ENCODE data around the gene CEP164.
"Not testable (repeated sequence)": the region's sequence is repeated elsewhere in the genome, so short reads cannot be mapped to it uniquely, and the experiment has no call there.

DNA sequence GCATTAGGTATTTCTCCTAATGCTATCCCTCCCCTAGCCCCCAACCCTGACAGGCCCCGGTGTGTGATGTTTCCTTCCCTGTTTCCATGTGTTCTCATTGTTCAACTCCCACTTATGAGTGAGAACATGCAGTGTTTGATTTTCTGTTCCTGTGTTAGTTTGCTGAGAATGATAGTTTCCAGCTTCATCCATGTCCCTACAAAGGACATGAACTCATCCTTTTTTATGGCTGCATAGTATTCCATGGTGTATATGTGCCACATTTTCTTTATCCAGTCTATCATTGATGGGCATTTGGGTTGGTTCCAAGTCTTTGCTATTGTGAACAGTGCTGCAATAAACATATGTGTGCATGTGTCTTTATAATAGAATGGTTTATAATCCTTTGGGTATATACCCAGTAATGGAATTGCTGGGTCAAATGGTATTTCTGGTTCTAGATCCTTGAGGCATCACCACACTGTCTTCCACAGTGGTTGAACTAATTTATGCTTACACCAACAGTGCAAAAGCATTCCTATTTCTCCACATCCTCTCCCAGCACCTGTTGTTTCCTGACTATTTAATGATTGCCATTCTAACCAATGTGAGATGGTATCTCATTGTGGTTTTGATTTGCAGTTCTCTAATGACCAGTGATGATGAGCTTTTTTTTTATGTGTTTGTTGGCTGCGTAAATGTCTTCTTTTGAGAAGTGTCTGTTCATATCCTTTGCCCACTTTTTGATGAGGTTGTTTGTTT lies 71.6 kb downstream of the CEP164 start:
- TF ChIP-seq ZNF121 (CRISPR knock-in tag; conservative IDR thresholded peaks at IDR 0.05); CBX3 (IDR thresholded peaks at IDR 0.05; ENCODE audit: borderline replicate concordance in 1 of 2, low read length in 2 of 2); ZNF75A (CRISPR knock-in tag; IDR thresholded peaks at IDR 0.05); MTF1 (CRISPR knock-in tag; IDR thresholded peaks at IDR 0.05; ENCODE audit: borderline replicate concordance); MAFF (IDR thresholded peaks at IDR 0.05; ENCODE audit: low read length): not testable (repeated sequence)
- TF ChIP-seq, protein P1, sequence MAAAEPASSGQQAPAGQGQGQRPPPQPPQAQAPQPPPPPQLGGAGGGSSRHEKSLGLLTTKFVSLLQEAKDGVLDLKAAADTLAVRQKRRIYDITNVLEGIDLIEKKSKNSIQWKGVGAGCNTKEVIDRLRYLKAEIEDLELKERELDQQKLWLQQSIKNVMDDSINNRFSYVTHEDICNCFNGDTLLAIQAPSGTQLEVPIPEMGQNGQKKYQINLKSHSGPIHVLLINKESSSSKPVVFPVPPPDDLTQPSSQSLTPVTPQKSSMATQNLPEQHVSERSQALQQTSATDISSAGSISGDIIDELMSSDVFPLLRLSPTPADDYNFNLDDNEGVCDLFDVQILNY (CRISPR knock-in tag; IDR thresholded peaks at IDR 0.05) = not testable (repeated sequence)
- TF ChIP-seq, protein P2, sequence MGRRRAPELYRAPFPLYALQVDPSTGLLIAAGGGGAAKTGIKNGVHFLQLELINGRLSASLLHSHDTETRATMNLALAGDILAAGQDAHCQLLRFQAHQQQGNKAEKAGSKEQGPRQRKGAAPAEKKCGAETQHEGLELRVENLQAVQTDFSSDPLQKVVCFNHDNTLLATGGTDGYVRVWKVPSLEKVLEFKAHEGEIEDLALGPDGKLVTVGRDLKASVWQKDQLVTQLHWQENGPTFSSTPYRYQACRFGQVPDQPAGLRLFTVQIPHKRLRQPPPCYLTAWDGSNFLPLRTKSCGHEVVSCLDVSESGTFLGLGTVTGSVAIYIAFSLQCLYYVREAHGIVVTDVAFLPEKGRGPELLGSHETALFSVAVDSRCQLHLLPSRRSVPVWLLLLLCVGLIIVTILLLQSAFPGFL (CRISPR knock-in tag; IDR thresholded peaks at IDR 0.05) = not testable (repeated sequence)
- TF ChIP-seq, protein P3, sequence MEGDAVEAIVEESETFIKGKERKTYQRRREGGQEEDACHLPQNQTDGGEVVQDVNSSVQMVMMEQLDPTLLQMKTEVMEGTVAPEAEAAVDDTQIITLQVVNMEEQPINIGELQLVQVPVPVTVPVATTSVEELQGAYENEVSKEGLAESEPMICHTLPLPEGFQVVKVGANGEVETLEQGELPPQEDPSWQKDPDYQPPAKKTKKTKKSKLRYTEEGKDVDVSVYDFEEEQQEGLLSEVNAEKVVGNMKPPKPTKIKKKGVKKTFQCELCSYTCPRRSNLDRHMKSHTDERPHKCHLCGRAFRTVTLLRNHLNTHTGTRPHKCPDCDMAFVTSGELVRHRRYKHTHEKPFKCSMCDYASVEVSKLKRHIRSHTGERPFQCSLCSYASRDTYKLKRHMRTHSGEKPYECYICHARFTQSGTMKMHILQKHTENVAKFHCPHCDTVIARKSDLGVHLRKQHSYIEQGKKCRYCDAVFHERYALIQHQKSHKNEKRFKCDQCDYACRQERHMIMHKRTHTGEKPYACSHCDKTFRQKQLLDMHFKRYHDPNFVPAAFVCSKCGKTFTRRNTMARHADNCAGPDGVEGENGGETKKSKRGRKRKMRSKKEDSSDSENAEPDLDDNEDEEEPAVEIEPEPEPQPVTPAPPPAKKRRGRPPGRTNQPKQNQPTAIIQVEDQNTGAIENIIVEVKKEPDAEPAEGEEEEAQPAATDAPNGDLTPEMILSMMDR (IDR thresholded peaks at IDR 0.05 in 2 of 3, conservative IDR thresholded peaks at IDR 0.05 in 1 of 3; ENCODE audit: insufficient read depth in 2 of 3, low read depth in 1 of 3, low read length in 3 of 3) = not testable (repeated sequence)
